Peyer's patch (tissue), 4 donors: Measurements from ENCODE around the gene UCK1.

ENCODE experiments used
- POLR2A ChIP-seq, 2 donors: fragments of 450-650 bp; IDR thresholded peaks; one replicate each; pipeline ENCODE4 v1.5.1; 2017; ENCODE audit warnings: antibody characterized with exemption in 2 of 2, mild to moderate bottlenecking in 2 of 2, moderate library complexity in 2 of 2
- TF ChIP-seq, protein P1 (sequence below), 6 experiments: fragments of 450-650 bp in 4 of 6; fragments of 200-600 bp in 2 of 6; sonication (generic) in 1 of 6; IDR thresholded peaks; one replicate each; pipeline ENCODE4 v1.5.1; 2017 to 2019; ENCODE audit warnings: antibody characterized with exemption in 6 of 6, mild to moderate bottlenecking in 3 of 6, moderate library complexity in 1 of 6

DNA sequence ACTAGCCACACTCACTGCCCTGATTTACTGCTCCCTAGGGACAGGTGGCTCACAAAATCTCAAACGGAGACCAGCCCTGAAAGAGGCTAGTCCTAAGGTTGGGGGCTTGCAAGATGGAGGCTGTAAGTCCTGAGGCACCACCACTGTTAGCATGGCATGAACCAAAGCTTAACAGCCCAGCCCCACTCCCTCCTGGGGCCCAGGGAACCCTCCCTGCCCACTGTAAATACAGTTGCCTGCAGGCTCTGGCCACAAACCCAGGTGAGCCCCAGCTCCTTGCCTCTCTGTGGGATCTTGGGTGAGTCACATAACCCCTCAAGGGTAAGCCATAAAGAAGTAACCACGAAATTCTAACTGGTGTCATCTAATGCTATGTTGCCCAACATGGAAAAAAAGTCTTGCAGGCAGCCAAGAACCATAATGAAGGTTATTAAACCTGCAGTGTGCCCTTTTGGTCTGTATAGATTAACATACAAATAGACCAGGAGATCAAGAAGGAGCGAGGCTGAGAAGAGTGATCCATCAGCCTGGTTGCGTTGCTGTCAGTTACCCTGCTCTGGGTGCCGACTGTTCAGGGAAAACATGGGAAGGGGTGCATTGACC is 30.0 kb downstream of the UCK1 start:
- no peak for TF ChIP-seq POLR2A (IDR thresholded peaks at IDR 0.05)
- TF ChIP-seq, protein P1, sequence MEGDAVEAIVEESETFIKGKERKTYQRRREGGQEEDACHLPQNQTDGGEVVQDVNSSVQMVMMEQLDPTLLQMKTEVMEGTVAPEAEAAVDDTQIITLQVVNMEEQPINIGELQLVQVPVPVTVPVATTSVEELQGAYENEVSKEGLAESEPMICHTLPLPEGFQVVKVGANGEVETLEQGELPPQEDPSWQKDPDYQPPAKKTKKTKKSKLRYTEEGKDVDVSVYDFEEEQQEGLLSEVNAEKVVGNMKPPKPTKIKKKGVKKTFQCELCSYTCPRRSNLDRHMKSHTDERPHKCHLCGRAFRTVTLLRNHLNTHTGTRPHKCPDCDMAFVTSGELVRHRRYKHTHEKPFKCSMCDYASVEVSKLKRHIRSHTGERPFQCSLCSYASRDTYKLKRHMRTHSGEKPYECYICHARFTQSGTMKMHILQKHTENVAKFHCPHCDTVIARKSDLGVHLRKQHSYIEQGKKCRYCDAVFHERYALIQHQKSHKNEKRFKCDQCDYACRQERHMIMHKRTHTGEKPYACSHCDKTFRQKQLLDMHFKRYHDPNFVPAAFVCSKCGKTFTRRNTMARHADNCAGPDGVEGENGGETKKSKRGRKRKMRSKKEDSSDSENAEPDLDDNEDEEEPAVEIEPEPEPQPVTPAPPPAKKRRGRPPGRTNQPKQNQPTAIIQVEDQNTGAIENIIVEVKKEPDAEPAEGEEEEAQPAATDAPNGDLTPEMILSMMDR (IDR thresholded peaks at IDR 0.05) = no peak
